HL-60 (cell line): ENCODE measurements around the gene TBC1D20.

Experiments used
- DNase-seq, 2 experiments: peaks; one replicate each; pipeline ENCODE4 v3.0.0-alpha.2; 2010 to 2020; ENCODE audit warnings: low read depth in 1 of 2, low spot score in 1 of 2
- H3K27ac ChIP-seq: fragments of 250-450 bp; sonication (Bioruptor Pico); replicated peaks from 2 replicates; pipeline ENCODE4 v1.5.1; 2020; ENCODE audit warnings: mild to moderate bottlenecking, moderate library complexity
- H3K27me3 ChIP-seq: fragments of 250-450 bp; sonication (Bioruptor Pico); 2 replicates; pipeline ENCODE4 v1.5.1; 2021; ENCODE audit warnings: mild to moderate bottlenecking, moderate library complexity; ENCODE audit not compliant: insufficient read depth, poor library complexity, severe bottlenecking
- H3K4me3 ChIP-seq: replicated peaks from 2 replicates; pipeline ENCODE4 v1.5.1; 2011; ENCODE audit warnings: mild to moderate bottlenecking, control low read depth, low read length; ENCODE audit not compliant: insufficient read depth
- GABPA ChIP-seq: IDR thresholded peaks from 2 replicates; pipeline ENCODE4 v1.6.1; 2012; ENCODE audit warnings: low read depth
- POLR2AphosphoS5 ChIP-seq: IDR thresholded peaks from 2 replicates; pipeline ENCODE4 v1.6.1; 2012; ENCODE audit warnings: low read depth
- REST ChIP-seq: IDR thresholded peaks from 2 replicates; pipeline ENCODE4 v1.6.1; 2012; ENCODE audit warnings: low read depth; ENCODE audit not compliant: insufficient replicate concordance
- SPI1 ChIP-seq: IDR thresholded peaks from 2 replicates; pipeline ENCODE4 v1.6.1; 2012; ENCODE audit warnings: low read depth, mild to moderate bottlenecking, borderline replicate concordance
- TF ChIP-seq, protein P1 (sequence below): IDR thresholded peaks from one replicate; pipeline ENCODE4 v1.5.1; 2011; ENCODE audit warnings: low read length, control low read depth, inconsistent platforms; ENCODE audit not compliant: insufficient read depth

The TBC1D20 gene

GRCh38 chr20:399182-399707 is 63.1 kb downstream of the TBC1D20 start:
- H3K27me3 ChIP-seq = no peaks in the 10 kb centered on the region
- TF ChIP-seq POLR2AphosphoS5 (no peak), SPI1 (no peak), GABPA (no peak), REST (no peak)
- TF ChIP-seq, protein P1, sequence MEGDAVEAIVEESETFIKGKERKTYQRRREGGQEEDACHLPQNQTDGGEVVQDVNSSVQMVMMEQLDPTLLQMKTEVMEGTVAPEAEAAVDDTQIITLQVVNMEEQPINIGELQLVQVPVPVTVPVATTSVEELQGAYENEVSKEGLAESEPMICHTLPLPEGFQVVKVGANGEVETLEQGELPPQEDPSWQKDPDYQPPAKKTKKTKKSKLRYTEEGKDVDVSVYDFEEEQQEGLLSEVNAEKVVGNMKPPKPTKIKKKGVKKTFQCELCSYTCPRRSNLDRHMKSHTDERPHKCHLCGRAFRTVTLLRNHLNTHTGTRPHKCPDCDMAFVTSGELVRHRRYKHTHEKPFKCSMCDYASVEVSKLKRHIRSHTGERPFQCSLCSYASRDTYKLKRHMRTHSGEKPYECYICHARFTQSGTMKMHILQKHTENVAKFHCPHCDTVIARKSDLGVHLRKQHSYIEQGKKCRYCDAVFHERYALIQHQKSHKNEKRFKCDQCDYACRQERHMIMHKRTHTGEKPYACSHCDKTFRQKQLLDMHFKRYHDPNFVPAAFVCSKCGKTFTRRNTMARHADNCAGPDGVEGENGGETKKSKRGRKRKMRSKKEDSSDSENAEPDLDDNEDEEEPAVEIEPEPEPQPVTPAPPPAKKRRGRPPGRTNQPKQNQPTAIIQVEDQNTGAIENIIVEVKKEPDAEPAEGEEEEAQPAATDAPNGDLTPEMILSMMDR = no peak
- no peak overlapping the region for H3K27ac ChIP-seq
- no peak for DNase-seq
- H3K4me3 ChIP-seq = no peak overlapping the region

DNA sequence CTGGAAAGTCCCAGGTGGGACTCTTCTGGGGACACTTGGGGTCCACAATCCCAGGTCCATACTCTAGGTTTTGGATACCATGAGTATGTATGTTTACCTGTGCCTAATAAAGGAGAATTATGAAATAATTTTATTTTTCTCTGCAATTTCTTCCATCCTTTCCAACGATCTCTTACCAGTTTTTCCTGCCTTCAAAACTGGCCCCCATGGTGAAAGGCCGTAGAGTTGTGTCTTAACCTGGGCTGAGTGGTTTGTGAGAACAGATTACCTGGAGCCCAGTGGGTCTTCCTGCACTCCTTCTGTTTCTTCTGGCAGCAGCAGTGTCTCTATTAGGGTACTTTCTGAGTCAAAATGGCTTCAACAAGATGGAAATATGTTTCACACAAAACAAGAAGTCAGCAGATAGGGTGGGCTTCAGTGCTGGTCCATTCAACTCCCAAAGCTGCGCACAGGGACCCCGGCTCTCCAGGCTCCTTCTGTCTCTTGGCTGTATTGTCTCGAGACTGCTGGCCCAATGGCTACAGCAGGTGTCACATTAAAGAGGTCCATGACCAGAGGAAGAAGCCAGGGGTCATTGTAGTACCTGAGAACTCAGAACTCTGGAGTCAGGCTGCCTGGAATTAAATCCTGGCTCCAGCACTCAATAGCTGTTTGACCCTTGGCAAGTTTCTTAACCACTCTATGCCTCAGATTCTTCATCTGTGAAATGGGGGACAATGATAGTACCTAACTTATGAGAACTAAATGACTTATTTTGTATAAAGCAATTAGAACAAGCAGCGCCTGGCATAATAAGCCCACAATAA is 64.7 kb downstream of the TBC1D20 start:
- TF ChIP-seq SPI1 = no peak
- TF ChIP-seq POLR2AphosphoS5 = no peak
- TF ChIP-seq, protein P1 = no peak
- TF ChIP-seq GABPA = no peak
- no peak for TF ChIP-seq REST
- Histone ChIP-seq H3K27me3 (no peaks in the 10 kb centered on the region), H3K27ac (no peak overlapping the region)

DNA sequence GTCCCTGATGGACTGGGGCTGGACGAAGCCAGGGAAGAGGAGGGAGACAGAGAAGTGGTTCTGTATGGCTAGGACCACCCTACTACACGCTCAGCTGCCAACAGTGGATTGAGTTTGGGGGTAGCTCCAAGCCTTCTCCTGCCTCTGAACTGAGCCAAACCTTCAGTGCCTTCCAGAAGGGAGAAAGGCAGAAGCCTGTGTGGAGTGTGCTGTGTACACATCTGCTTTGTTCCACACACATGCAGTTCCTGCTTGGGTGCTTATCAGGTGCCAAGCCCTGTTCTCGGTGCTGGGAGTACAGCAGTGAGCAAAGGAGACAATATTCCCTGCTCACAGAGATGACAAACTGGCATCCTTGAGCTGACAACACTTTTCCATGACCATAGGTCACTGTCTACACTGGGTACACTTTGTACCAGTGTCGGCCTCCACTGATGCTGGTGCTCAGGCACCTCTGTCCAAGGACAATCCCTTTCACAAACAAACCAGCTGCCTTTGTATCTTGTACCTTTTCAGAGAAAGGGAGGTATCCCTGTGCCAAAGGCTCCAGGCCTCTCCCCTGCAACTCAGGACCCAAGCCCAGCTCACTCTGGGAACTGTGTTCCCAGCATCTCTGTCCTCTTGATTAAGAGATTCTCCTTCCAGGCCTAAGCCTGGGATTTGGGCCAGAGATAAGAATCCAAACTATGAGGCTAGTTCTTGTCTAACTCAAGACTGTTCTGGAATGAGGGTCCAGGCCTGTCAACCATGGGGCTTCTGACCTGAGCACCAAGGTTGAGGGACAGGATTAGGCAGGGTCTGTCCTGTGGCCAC is 65.5 kb downstream of the TBC1D20 start:
- TF ChIP-seq POLR2AphosphoS5 (no peak; the same call in 1 of the 2 replicates), SPI1 (no peak), GABPA (no peak), REST (no peak)
- TF ChIP-seq, protein P1 = no peak
- no peak for DNase-seq
- H3K27ac ChIP-seq = no peak overlapping the region

More for the DNA sequence above, 64.7 kb downstream of the TBC1D20 start:
- no peak for DNase-seq
- H3K4me3 ChIP-seq = no peak overlapping the region

More for the DNA sequence above, 65.5 kb downstream of the TBC1D20 start:
- Histone ChIP-seq H3K27me3 (no peaks in the 10 kb centered on the region), H3K4me3 (no peak overlapping the region)
